ENCODE data around the gene JARID2. TPM values are rescaled to one million over a fixed set of nuclear protein-coding genes. Genes with fewer than 3 reads are reported as not detected.

Gene JARID2
- polyA plus RNA-seq, 1 experiment, result 6.1 TPM

- TF ChIP-seq, protein P1, sequence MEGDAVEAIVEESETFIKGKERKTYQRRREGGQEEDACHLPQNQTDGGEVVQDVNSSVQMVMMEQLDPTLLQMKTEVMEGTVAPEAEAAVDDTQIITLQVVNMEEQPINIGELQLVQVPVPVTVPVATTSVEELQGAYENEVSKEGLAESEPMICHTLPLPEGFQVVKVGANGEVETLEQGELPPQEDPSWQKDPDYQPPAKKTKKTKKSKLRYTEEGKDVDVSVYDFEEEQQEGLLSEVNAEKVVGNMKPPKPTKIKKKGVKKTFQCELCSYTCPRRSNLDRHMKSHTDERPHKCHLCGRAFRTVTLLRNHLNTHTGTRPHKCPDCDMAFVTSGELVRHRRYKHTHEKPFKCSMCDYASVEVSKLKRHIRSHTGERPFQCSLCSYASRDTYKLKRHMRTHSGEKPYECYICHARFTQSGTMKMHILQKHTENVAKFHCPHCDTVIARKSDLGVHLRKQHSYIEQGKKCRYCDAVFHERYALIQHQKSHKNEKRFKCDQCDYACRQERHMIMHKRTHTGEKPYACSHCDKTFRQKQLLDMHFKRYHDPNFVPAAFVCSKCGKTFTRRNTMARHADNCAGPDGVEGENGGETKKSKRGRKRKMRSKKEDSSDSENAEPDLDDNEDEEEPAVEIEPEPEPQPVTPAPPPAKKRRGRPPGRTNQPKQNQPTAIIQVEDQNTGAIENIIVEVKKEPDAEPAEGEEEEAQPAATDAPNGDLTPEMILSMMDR (IDR thresholded peaks at IDR 0.05; ENCODE audit: insufficient read depth, low read depth, low read length), result no peak
- no peaks in the 10 kb centered on the region for H3K27me3 ChIP-seq (ENCODE audit: control insufficient read depth, insufficient read depth, low read length)
- POLR2A ChIA-PET, result no interaction called here
- peaks cover 23% of the 10 kb centered on the region for H3K36me3 ChIP-seq (ENCODE audit: control insufficient read depth, insufficient read depth, low read length)
- no peak overlapping the region for H3K4me3 ChIP-seq (ENCODE audit: low read depth, low read length)
- CTCF ChIA-PET, result interaction anchor here (0.6 kb wide), 1 partner anchor 15 kb away, joined by 3 read pairs; no protein-coding TSS in a partner anchor
- no peak for DNase-seq (ENCODE audit: low read depth)
These were observed 277.1 kb downstream of the JARID2 start for GRCh38 chr6:15522856-15523529.

DNA sequence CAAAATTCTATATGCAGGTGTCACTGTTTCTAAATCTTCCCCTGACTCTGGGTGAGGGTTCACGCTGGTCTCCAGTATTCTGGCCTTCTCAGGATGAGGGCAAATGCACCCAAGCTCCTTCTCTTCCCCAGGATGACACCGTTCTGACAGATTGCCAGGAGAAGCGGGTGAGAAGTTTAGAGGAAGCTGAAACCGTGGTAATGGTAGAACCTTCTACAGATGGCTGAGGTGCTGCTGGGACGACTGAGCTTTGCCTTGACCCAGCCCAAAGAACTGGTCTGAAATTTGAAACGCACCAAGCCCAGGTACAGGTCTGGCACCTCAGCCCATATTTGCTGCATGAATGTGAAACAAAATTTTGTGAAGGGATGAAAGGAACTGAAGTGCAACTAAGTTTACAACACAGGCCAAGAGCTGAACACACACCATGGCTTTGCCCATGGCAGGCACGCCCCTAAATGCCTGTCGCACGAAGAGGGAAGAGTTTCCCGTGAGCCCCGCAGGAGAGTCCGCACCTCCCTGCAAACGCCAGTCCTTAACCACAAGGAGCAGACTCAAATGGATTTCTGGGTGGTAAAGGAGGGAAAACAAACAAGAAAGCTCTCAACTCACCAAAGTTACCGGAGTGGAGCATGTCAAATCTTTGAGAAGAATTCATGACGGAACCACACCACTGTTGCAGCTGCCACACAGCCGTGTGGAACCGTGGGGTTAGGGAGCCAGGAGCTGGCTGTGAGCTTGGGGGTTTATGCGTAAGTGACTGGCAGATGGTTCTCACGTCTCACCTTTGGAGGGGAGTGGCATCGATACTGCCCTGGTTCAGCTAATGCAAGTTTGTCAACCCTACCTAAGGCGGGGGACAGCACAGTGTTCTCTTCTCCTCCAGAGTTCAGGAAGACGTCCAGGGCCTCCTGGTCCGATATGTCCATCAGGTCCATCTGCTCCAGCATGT is 278.1 kb downstream of the JARID2 start:
- CTCF ChIA-PET, result interaction anchor here (1.2 kb wide), 1 partner anchor 10 kb away, joined by 5 read pairs; no protein-coding TSS in a partner anchor

GRCh38 chr6:15524861-15525401 is 279.1 kb downstream of the JARID2 start:
- POLR2A ChIA-PET, result no interaction called here
- no peaks in the 10 kb centered on the region for H3K27me3 ChIP-seq (ENCODE audit: control insufficient read depth, insufficient read depth, low read length)
- peaks cover 15% of the 10 kb centered on the region for H3K36me3 ChIP-seq (ENCODE audit: control insufficient read depth, insufficient read depth, low read length)
- H3K4me3 ChIP-seq (ENCODE audit: low read depth, low read length), result no peak overlapping the region
- no peak for DNase-seq (ENCODE audit: low read depth)
- TF ChIP-seq, protein P1 (IDR thresholded peaks at IDR 0.05; ENCODE audit: insufficient read depth, low read depth, low read length), result no peak
- CTCF ChIA-PET, result interaction anchor here (1.2 kb wide), 1 partner anchor 9 kb away, joined by 5 read pairs; no protein-coding TSS in a partner anchor

More for the DNA sequence above, 278.1 kb downstream of the JARID2 start:
- Histone ChIP-seq H3K36me3 (ENCODE audit: control insufficient read depth, insufficient read depth, low read length) (peaks cover 19% of the 10 kb centered on the region), H3K4me3 (ENCODE audit: low read depth, low read length) (no peak overlapping the region), H3K27me3 (ENCODE audit: control insufficient read depth, insufficient read depth, low read length) (no peaks in the 10 kb centered on the region)
- no peak for DNase-seq (ENCODE audit: low read depth)
- POLR2A ChIA-PET, result no interaction called here
- TF ChIP-seq, protein P1 (IDR thresholded peaks at IDR 0.05; ENCODE audit: insufficient read depth, low read depth, low read length), result no peak

DNA sequence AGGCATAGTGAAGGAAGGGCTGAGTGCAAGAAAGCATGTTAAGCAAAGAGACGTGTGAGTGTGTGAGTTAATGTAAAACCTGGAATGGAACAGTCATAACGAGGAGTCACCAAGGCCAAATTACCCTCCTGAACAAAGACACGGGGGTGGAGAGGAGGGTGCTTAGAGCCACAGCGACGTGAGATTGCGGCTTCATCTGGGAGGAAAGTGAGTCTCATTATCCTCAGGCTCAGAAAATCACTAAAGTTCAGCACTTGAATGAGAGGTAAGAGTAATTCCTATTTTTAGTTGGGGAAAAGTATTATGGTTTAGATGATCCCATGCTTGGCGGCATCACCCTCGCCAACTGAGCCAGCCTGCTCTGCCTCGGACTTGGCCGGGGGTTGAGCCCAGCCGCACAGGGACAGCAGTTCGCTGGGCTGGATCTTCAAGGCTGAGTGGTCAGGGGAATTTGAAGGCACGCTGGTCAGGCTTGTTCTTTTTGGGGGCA is 280.4 kb downstream of the JARID2 start:
- ChIA-PET CTCF (no interaction called here), POLR2A (no interaction called here)
- peaks cover 14% of the 10 kb centered on the region for H3K36me3 ChIP-seq (ENCODE audit: control insufficient read depth, insufficient read depth, low read length)
- no peak for DNase-seq (ENCODE audit: low read depth)
- H3K27me3 ChIP-seq (ENCODE audit: control insufficient read depth, insufficient read depth, low read length), result no peaks in the 10 kb centered on the region
- TF ChIP-seq, protein P1 (IDR thresholded peaks at IDR 0.05; ENCODE audit: insufficient read depth, low read depth, low read length), result no peak
- no peak overlapping the region for H3K4me3 ChIP-seq (ENCODE audit: low read depth, low read length)
